ENCODE measurements around the gene TEX14.
"Not testable (repeated sequence)": the region's sequence is repeated elsewhere in the genome, so short reads cannot be mapped to it uniquely, and the experiment has no call there.

The TEX14 gene

DNA sequence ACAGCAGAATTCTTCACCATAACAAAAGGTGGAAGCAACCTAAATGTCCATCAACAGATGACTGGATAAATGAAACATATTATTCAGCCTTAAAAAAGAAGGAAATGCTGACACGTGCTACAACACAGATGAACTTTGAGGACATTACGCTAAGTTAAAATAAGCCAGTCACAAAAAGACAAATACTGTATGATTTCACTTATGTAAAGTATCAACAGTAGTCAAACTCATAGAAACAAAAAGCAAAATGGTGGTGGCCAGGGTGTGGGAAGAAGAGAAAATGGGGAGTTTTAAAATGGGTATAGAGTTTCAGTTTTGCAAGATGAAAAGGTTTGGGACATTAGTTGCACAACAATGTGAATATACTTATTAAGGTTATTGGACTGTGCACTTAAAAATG lies 127.6 kb downstream of the TEX14 start:
- no peaks in the 10 kb centered on the region for H3K27me3 ChIP-seq (replicated peaks; ENCODE audit: control insufficient read depth, insufficient read depth, low read length)
- TF ChIP-seq, protein P1, sequence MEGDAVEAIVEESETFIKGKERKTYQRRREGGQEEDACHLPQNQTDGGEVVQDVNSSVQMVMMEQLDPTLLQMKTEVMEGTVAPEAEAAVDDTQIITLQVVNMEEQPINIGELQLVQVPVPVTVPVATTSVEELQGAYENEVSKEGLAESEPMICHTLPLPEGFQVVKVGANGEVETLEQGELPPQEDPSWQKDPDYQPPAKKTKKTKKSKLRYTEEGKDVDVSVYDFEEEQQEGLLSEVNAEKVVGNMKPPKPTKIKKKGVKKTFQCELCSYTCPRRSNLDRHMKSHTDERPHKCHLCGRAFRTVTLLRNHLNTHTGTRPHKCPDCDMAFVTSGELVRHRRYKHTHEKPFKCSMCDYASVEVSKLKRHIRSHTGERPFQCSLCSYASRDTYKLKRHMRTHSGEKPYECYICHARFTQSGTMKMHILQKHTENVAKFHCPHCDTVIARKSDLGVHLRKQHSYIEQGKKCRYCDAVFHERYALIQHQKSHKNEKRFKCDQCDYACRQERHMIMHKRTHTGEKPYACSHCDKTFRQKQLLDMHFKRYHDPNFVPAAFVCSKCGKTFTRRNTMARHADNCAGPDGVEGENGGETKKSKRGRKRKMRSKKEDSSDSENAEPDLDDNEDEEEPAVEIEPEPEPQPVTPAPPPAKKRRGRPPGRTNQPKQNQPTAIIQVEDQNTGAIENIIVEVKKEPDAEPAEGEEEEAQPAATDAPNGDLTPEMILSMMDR (IDR thresholded peaks at IDR 0.05; ENCODE audit: insufficient read depth, low read length, poor library complexity, severe bottlenecking), result no peak
- H3K4me3 ChIP-seq (replicated peaks; ENCODE audit: low read depth, low read length), result no peak overlapping the region
- H3K36me3 ChIP-seq (ENCODE audit: control insufficient read depth, insufficient read depth, low read length), result no peaks in the 10 kb centered on the region
- DNase-seq (ENCODE audit: extremely low read depth, insufficient read length), result no peak

DNA sequence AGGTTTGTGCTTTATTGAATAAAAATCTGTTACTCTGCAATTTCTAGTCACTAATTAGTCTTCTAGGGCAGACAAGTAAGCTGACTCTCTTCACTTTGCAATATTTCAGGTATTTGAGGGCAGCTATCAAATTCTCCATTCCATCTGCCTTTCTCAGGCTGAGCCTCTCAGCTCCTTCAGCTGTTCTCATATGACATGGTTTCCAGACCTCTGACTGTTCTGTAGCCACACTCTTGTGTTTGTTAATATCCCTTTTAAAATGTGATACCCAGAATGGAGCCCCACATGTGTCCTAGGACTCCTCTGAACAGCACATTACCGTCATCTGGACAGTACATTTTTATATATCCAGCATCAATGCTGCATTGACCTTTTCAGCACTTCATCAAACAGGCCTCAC lies 131.3 kb downstream of the TEX14 start:
- TF ChIP-seq, protein P1 (IDR thresholded peaks at IDR 0.05; ENCODE audit: insufficient read depth, low read length, poor library complexity, severe bottlenecking), result no peak
- DNase-seq (ENCODE audit: extremely low read depth, insufficient read length), result no peak

DNA sequence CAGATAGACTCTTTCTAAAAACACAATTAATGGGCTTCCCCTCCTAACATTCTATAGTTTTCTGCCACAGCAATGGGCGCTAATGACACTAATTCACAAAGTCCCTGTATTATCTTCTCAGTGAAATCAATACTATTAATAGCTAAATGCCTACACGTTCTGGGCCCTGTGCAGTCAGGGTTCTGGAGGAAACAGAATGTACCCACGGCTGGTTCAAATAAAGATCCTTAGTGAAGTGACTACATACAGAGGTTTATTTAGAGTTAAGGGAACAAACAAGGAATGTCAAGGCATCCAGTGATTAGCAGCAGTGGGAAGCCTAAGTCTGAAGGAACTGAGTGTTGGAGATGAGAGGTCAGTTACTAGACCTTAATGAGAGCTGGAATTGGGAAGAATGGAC lies 133.9 kb downstream of the TEX14 start:
- no peak overlapping the region for H3K4me3 ChIP-seq (replicated peaks; ENCODE audit: low read depth, low read length)
- no peak for DNase-seq (ENCODE audit: extremely low read depth, insufficient read length)
- TF ChIP-seq, protein P1 (IDR thresholded peaks at IDR 0.05; ENCODE audit: insufficient read depth, low read length, poor library complexity, severe bottlenecking), result no peak
- no peaks in the 10 kb centered on the region for H3K36me3 ChIP-seq (ENCODE audit: control insufficient read depth, insufficient read depth, low read length)
- H3K27me3 ChIP-seq (replicated peaks; ENCODE audit: control insufficient read depth, insufficient read depth, low read length), result no peaks in the 10 kb centered on the region

More for the DNA sequence above, 131.3 kb downstream of the TEX14 start:
- Histone ChIP-seq H3K27me3 (replicated peaks; ENCODE audit: control insufficient read depth, insufficient read depth, low read length) (no peaks in the 10 kb centered on the region), H3K4me3 (replicated peaks; ENCODE audit: low read depth, low read length) (no peak overlapping the region), H3K36me3 (ENCODE audit: control insufficient read depth, insufficient read depth, low read length) (no peaks in the 10 kb centered on the region)

DNA sequence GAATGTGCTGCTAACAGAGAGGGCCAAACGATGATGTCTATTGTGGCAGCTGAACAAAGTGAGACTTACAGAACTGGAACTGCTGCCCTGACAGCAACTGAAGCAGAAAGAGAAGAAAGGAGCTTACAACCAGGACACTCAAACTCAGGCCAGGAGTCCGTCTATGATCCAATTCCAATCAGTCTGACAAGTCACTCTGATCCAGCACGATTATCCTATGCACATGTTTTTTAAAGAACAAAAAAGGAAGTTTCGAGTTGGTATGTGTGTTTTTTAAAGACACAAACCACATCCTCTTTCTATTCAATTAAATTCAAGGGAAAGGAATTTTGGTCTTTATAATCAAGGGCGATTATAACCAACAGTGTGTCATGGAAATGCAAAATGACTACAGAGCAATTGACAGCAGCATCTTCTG lies 135.0 kb downstream of the TEX14 start:
- no peaks in the 10 kb centered on the region for H3K27me3 ChIP-seq (replicated peaks; ENCODE audit: control insufficient read depth, insufficient read depth, low read length)
- DNase-seq (ENCODE audit: extremely low read depth, insufficient read length), result peak; percentile 20
- no peaks in the 10 kb centered on the region for H3K36me3 ChIP-seq (ENCODE audit: control insufficient read depth, insufficient read depth, low read length)
- TF ChIP-seq, protein P1 (IDR thresholded peaks at IDR 0.05; ENCODE audit: insufficient read depth, low read length, poor library complexity, severe bottlenecking), result no peak
- H3K4me3 ChIP-seq (replicated peaks; ENCODE audit: low read depth, low read length), result no peak overlapping the region

DNA sequence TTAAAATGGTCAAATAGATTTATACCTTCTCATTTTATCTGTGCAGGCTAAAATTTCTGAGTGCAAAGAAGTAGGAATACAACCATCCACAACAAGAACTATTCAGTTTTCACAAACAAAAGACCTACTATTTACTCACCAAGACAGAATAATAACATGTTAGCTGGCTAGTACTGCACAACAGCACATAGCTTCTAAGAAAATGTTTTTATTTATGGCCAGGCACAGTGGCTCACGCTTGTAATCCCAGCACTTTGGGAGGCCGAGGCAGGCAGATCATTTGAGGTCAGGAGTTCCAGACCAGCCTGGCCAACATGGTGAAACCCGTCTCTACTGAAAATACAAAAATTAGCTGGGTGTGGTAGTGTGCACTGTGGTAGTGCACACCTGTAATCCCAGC lies 136.7 kb downstream of the TEX14 start:
- DNase-seq (ENCODE audit: extremely low read depth, insufficient read length); H3K27me3 ChIP-seq (replicated peaks; ENCODE audit: control insufficient read depth, insufficient read depth, low read length); H3K36me3 ChIP-seq (ENCODE audit: control insufficient read depth, insufficient read depth, low read length); H3K4me3 ChIP-seq (replicated peaks; ENCODE audit: low read depth, low read length): not testable (repeated sequence)

DNA sequence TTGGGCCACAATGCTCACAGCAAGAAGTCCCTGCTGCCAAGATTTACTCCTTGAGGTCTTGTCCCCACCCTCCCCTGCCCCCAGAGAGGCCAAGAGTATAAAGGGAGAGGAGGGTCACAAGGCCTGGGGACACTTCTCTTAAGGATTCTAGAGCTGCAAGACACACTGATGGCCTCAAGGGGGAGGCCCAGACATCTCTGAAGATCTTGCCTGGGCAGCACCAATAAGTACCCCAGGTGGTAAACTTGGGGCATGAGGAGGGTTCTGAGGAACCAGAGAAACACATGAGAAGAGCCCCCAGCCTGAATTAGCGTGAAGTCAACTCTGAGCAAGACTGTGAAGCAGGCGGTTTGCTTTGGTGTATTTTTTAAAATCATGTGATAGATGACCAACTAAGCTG lies 150.6 kb downstream of the TEX14 start:
- H3K36me3 ChIP-seq (ENCODE audit: control insufficient read depth, insufficient read depth, low read length), result no peaks in the 10 kb centered on the region
- TF ChIP-seq, protein P1 (IDR thresholded peaks at IDR 0.05; ENCODE audit: insufficient read depth, low read length, poor library complexity, severe bottlenecking), result peak; percentile 63
- no peak overlapping the region for H3K4me3 ChIP-seq (replicated peaks; ENCODE audit: low read depth, low read length)
- DNase-seq (ENCODE audit: extremely low read depth, insufficient read length), result no peak
- no peaks in the 10 kb centered on the region for H3K27me3 ChIP-seq (replicated peaks; ENCODE audit: control insufficient read depth, insufficient read depth, low read length)
